NCI-H2196 treated with DMSO at 0.1 percent for 48 hours (cell line): Measurements from ENCODE around the gene BABAM2.
"Not testable (repeated sequence)": the region's sequence is repeated elsewhere in the genome, so short reads cannot be mapped to it uniquely, and the experiment has no call there.

Experiments
- DNase-seq: peaks from one replicate; lab custom pipeline; 2025; ENCODE audit not compliant: unreplicated experiment; lab: John Stamatoyannopoulos, UW

The BABAM2 gene

GRCh38 chr2:28366496-28367282, 476.2 kb downstream of the BABAM2 start:
- DNase-seq = no peak

GRCh38 chr2:28367667-28368356, 477.3 kb downstream of the BABAM2 start:
- DNase-seq = no peak

- no peak for DNase-seq
These were observed 477.8 kb downstream of the BABAM2 start for GRCh38 chr2:28368357-28368798.

DNA sequence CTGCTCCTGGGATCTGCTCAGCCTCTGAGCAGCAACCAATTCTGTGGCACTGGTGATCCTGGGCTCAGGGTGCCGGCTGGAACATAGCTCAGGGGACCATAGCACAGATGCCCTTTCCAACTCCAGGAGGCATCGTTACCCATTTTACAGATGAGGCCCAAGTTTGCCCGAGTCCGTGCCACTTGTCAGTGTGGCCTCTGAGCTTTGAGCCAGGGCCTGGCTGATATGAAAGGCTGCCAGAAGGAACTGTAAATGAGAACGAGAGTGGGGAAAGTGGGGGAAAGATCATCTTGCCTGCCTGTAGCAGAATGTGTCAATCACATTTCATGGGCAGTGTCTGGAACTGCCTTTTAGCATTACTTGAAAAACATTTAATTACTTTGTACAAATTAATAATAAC, 478.8 kb downstream of the BABAM2 start:
- no peak for DNase-seq

DNA sequence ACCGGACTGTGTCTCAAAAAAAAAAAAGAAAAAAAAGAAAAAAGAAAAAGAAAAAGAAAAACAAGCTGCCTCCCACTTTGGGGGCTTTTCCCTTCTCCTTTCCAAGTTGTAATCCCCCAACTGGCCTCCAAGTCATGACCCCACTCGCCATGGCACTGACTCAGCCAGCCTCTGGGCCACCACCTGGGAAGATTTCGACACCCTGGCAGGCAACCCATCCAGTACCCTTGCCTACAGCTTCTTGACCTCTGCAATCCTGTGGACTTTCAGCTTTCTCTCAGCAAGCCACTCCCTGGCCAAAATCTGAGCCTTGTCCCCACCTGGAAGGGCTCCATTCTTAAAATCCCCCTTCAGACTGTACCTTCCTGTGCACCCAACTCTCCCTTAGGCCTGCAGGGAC, 479.8 kb downstream of the BABAM2 start:
- DNase-seq = no peak

DNA sequence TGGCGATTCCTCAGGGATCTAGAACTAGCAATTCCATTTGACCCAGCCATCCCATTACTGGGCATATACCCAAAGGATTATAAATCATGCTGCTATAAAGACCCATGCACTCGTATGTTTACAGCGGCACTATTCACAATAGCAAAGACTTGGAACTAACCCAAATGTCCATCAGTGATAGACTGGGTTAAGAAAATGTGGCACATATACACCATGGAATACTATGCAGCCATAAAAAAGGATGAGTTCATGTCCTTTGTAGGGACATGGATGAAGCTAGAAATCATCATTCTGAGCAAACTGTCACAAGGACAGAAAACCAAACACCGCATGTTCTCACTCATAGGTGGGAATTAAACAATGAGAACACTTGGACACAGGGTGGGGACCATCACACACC, 481.2 kb downstream of the BABAM2 start:
- DNase-seq = not testable (repeated sequence)

- DNase-seq = no peak
These were observed 483.3 kb downstream of the BABAM2 start for GRCh38 chr2:28373854-28374253.

- DNase-seq = no peak
These were observed 483.8 kb downstream of the BABAM2 start for GRCh38 chr2:28374331-28374730.

DNA sequence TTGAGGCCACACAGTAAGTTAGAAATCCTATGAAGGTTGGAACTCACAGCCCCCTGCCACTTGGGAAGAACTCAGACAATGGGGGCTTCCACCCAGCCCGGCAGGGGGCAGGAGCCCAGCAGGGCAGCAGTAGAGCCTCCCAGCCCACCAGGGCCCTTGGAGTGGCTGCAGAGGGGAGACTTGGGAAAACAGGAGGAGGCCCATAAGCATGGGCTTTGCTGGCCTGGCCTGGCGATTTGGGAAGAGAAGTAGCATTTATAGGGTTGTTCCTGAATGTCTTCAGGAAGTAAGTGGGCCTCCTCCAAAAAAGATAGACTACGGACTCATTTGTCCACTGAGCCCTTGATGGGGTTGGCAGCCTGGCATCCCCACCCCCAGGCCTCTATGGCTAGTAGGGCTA, 484.7 kb downstream of the BABAM2 start:
- DNase-seq = no peak

DNA sequence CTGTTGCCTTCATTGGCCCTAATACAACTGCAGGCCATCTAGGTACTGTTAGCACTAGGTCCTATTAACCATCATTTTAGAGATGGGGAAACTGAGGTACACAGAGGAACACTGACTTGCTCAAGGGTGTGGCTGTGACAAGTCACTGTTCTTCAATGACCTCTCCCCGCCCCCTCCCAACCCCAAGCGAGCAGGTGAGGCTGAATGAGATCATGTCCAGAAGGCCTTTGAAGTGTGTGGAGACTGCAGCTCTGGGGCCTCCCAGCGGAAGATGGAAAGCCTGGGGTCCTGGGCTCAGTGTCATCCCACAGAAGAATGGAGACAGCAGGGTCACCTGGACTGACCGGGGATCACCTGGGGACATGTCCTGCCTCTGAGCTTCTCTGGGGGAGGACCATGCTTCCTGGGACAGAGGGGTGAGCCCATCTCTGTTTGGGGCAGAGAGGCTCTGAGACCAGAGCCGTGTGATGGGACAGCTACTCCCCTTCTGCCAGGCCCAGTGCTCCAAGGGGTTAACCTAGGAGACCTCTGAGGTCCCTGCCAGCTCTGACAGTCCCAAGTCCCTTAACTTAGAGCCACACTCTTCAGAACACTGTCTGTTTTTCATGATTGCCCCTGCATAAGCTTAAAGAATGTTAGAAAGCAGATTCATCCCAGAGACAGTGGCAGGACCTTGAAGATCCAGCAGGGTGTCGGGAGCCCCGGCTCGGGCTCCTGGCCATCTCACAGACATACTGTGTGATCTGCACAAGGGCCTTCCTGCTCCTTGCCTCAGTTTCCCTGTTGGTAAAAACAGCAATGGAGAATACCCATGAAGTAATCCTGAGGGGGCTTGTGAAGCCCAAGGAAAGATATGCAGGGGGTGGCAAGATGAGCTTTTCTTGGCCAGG, 485.5 kb downstream of the BABAM2 start:
- DNase-seq = no peak

DNA sequence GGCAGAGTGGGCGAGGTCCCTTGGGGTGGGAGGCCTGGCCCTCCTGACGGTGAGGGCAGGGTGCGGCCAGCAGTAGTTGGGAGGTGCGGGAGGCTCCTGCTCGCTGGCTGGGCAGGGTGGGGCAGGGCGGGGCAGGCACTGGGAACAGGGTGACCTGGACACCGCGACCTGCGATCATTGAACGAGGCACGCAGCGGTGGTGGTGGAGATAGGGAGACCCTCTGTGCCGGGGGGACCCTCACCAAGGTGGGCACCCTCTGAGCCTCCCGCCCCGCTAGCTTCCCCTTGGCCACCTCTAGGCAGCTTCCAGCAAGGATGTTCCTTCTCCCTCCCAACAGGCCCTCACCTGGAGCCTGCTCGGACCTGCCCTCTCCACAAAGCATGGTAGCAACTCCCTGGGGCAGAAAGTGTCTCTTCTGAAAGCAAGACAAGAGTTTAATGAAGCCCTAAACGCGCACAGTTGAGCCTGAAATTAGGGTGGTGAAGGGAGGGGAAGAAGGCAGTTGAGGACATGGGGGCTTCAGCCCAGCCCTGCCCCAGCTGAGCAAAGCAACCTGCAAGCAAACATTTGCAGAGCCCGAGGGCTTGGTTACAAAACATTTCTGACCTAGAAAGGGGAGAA, 486.8 kb downstream of the BABAM2 start:
- DNase-seq = no peak

DNA sequence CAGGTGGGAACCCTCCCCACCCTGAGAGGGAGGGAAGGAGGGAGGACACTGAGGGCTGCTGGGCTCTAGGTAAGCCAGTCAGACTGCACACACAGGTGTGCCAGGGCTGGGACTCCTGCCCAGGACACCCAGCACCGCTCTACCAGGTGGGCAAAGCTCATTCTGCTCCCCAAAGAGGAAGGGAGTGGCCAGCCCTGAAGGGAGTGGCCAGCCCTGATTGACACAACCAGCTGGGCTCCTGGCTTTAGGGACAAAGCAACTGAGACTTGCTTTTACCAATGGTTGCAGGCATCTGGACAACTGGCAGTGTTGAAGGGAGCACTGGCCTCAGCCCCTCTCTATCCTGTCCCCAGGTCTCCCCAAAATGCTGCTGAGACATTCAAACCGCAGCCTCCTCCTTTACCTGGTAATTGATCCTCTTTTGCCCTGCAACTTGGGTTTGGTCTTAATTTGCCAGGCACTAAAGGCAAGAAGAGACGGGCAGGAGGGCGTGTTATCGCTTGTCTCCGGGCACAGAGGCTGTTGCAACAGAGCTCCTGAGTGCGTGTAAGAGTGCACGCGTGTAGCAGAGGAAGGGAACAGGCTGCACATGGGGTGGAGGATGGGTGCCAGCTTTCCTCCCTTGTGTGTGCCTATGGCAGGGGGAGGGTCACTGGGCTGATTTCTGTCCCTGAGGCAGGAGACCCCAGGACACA, 487.6 kb downstream of the BABAM2 start:
- DNase-seq = no peak

DNA sequence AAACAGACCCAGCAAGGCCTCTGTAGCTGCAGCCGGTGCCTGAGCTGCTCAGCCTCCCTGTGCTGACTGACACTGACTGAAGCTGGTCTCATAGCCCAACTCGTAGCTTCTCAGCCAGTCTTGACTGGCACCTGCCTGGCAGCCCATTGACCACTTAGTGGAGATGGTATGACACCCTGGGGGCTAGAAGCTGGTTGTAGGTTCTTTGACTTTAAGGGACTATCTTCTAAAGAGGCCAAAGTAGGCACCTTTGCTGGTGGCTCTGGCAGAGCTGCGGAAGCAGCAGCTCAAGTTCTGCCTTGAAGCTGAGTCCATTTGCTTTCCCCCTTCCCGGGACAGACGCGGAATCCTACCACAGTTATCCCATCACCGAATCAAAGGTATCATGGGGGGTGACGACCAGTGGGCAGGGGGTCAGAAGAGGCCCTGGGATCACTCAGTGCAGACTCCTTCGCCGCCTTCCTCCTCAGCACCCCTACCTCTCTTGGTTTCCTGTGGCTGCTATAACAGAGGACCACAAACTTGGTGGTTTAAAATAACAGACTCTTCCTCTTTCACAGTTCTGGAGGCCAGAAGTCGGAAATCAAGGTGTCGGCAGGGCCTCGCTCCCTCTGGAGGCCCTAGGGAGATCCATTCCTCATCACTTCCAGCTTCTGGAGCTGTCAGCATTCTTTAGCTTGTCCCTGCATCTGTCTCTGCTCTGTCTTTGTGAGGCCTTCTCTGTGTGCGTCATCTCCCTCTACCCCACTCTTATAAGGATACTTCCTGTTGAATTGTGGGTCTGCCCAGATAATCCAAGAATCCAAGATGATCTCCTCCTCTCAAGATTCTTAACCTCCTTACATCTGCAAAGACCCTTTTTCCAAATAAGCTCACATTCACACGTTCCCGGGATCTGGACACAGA, 488.4 kb downstream of the BABAM2 start:
- DNase-seq = no peak

- no peak for DNase-seq
These were observed 489.7 kb downstream of the BABAM2 start for GRCh38 chr2:28380219-28380618.

- no peak for DNase-seq
These were observed 491.0 kb downstream of the BABAM2 start for GRCh38 chr2:28381225-28382180.

- no peak for DNase-seq
These were observed 492.2 kb downstream of the BABAM2 start for GRCh38 chr2:28382755-28383154.

- no peak for DNase-seq
These were observed 496.8 kb downstream of the BABAM2 start for GRCh38 chr2:28387082-28387960.
